Activated naive CD4-positive, alpha-beta T cell treated with anti-CD3 and anti-CD28 coated beads, Interleukin-2, amount 50 U/mL, for 72 hours (primary cell): ENCODE measurements around the gene RIN3. TPM values are rescaled to one million over a fixed set of nuclear protein-coding genes. Genes with fewer than 3 reads are reported as not detected.

Source experiments
- ATAC-seq, 2 donors: fragments of 150-1000 bp; cut with Tn5 transposase; 2 replicates each; pipeline ENCODE4 v1.10.0; 2021; ENCODE audit warnings: mild to moderate bottlenecking in 2 of 2, moderate library complexity in 2 of 2
- DNase-seq, 2 donors: peaks; one replicate each; pipeline ENCODE4 v3.0.0; 2021 to 2022; ENCODE audit warnings: low spot score in 2 of 2
- H3K27ac Mint-ChIP-seq, 2 donors: one replicate each; pipeline ENCODE4 v1.8.0; 2022; ENCODE audit warnings: mild to moderate bottlenecking in 2 of 2, mixed read lengths in 2 of 2
- H3K36me3 Mint-ChIP-seq, 2 donors: one replicate each; pipeline ENCODE4 v1.8.0; 2022; ENCODE audit warnings: mixed read lengths in 2 of 2
- H3K9me3 Mint-ChIP-seq, 2 donors: one replicate each; pipeline ENCODE4 v1.8.0; 2022; ENCODE audit warnings: mixed read lengths in 2 of 2
- total RNA-seq, 2 donors: library from RNA; stranded (reverse); gene quantifications; one replicate each; pipeline ENCODE4 v1.2.3, GENCODE V29; 2022

The RIN3 gene
- total RNA-seq, 2 donors from 2014 or later, result 21.1 to 27.9 TPM

DNA sequence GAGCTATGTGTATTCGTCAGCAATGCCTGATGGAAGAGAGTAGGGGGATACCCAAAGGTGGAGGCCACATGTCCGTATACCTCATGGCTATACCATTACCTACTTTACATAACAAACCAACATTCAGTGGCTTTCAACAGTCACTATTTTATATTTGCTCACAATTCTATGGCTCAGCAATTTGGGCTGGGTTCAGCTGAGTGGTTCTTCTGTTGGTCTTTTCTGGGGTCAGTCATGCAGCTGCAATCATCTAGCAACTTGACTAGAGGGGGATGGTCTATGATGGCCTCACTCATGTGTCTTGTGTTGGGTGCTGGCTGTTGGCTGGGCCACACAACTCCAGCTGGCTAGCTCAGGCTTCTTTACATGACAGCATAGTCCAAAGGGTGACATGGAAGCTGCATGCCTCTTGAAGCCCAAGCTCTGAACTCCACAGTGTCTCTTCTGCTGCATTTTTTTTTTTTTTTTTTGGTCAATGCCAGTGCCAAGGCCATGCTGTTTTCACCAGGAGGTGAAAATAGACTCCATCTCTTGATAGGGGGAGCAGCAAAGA lies 53.7 kb downstream of the RIN3 start:
- H3K9me3 Mint-ChIP-seq, result peaks cover 7 to 11% of the 10 kb centered on the region in 2 donors
- DNase-seq (no peak), ATAC-seq (no peak)
- no peak overlapping the region for H3K27ac Mint-ChIP-seq
- peaks cover 15 to 39% of the 10 kb centered on the region in 2 donors for H3K36me3 Mint-ChIP-seq

DNA sequence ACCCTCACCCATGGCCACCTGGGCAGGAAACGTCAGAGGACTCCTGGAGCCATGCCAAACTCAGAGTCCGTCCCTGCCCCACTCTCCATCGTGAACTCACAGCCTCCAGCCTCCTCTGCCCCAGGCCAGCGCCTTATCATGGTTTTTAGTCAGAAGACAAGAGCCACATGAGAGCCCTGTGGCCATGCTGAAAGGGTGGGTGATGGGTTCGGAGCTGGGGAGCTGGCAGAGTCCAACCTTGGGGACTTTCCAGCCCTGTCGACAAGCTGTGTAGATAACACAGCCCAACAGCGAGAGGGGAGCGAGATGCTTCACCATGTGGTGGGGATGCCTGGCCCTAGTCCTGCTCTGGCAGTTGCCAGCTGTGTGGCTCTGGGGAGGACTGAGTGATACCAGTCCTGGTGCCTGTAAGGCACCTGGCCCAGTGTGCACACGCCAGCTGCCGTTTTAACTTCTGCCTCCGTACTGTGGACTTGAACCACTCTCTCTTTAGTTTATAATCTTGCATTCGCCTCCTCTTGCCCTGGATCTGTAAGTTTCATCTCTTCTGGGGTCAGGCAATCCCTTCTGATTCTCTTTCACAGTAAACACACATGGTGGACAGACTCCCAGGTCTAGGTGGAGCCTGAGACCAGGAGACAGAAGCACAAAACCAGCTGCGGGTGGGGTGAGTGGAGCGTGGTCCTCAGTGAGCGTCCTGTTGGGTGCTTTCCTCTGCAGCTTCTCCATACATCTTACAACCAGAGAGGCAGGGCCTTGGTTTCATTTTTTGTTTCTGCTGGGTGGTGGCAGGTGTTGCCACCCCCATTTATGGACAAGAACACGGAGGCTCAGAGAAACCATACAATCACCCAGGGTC lies 55.3 kb downstream of the RIN3 start:
- ATAC-seq, result peak; percentile 74 to 87
- Mint-ChIP-seq H3K36me3 (peaks cover 15 to 39% of the 10 kb centered on the region in 2 donors), H3K27ac (peak overlapping the region; percentile 11 to 32), H3K9me3 (peaks cover 7 to 11% of the 10 kb centered on the region in 2 donors)
- no peak for DNase-seq

DNA sequence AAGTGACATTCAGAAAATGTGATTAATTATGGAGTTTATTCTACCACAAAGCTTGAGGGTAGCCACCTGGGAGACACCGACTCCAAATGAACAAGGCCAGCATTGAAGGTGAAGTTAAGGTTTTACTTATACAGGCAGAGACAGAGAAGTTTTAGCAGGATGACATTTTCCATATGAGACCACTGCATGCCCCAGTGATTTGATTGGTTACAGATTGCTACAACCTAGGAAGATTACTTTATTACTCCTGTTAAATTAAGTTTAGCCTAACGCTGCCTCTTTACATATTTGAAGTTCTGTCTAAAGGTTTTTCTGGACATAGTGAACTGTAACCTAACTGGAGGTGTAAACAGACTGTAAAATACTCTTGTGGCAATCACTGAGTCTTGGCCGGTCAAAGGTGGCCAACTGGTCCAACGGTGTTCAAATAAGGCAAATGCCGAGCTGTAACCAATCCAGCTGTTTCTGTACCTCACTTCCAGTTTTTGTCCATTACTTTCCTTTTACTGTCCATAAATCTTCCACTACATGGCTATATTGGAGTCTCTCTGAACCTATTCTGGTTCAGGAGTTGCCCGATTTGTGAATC lies 57.2 kb downstream of the RIN3 start:
- Mint-ChIP-seq H3K36me3 (peaks cover 15 to 37% of the 10 kb centered on the region in 2 donors), H3K9me3 (peaks cover 7 to 11% of the 10 kb centered on the region in 2 donors), H3K27ac (no peak overlapping the region)
- no peak for DNase-seq
- no peak for ATAC-seq

DNA sequence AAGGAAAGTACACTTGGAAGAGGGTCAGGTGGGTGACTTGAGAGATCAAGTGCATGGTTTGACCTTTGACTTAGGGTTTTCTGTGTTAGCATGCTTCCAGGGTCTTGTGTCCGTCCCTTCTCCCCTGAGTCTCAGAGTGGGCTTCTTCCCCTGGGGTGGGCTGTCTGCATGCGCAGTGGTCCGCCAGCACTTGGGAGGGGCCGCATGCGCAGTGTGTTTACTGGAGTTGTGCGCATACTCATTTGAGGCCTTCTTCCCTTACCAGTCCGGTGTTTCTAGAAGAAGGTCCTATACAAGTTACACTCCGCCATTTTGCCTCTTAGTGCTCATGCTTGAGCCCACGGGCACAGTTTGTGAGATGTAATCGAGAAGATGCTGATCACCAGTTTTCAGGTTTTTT lies 58.5 kb downstream of the RIN3 start:
- peaks cover 6 to 25% of the 10 kb centered on the region in 2 donors for H3K36me3 Mint-ChIP-seq
- H3K27ac Mint-ChIP-seq, result no peak overlapping the region
- ATAC-seq, result no peak

DNA sequence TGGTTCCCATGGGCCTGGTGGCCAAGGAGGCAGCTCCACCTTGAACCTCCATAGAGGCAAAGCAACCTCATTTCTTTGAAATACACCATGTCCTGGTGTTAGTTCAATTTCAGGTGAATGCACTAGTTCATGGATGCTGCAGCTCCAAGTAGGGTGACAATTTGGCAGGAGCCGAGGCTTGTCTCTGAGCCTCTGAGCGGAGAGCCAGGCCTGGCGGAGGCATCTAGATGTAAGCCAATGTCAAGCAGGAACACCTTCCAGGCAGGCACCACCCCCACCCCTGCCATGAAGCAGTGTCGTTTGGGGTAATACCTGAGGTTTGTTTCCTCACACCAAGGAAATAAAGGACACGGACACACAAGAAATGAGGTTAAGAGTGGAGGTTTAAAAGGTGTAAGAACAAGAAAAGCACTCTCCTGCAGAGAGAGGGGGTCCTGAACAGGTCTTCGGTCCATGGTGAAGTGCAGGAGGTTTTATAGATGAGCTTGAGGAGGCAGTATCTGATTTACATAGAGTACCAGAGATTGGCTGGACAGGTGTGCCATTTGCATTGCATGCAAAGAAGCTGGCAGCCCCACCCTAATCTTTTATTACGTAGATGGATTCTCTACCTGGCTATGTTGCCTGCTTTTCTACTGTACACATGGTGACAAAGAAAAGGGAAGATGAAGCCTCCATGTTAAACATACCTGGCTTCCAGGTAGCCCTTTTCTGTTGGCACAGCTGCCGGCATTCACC lies 60.3 kb downstream of the RIN3 start:
- Mint-ChIP-seq H3K36me3 (peaks cover 0 to 18% of the 10 kb centered on the region in 2 donors), H3K27ac (no peak overlapping the region), H3K9me3 (no peaks in the 10 kb centered on the region)
- ATAC-seq (no peak), DNase-seq (no peak)

More for the DNA sequence above, 58.5 kb downstream of the RIN3 start:
- H3K9me3 Mint-ChIP-seq, result peaks cover 4% of the 10 kb centered on the region in 2 donors
- DNase-seq, result no peak

DNA sequence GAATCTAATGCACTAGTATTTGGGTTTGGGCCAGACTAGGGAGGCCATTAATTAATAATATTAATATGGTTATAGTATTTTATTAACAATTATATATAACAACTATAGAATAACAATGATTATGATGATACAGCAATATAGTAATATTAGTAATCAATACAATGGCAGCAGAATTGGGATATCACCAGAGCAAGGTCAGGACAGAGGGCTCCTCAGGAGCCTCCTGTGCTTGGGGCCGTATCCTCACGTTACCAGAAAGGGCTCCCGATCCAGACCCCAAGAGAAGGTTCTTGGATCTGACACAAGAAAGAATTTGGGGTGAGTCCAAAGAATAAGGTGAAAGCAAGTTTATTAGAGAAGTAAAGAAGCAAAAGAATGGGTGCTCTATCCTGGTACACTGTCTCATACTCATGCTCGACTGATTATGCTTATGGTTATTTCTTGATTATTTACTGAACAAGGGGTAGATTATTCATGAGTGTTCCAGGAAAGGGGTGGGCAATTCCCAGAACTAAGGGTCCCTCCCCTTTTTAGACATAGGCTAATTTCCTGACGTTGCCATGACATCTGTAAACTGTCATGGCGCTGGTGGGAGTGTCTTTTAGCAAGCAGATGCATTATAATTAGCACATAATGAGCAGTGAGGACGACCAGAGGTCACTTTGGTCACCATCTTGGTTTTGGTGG lies 61.6 kb downstream of the RIN3 start:
- ATAC-seq (no peak), DNase-seq (no peak)
- no peaks in the 10 kb centered on the region for H3K9me3 Mint-ChIP-seq
- peaks cover 6 to 22% of the 10 kb centered on the region in 2 donors for H3K36me3 Mint-ChIP-seq
- no peak overlapping the region for H3K27ac Mint-ChIP-seq

DNA sequence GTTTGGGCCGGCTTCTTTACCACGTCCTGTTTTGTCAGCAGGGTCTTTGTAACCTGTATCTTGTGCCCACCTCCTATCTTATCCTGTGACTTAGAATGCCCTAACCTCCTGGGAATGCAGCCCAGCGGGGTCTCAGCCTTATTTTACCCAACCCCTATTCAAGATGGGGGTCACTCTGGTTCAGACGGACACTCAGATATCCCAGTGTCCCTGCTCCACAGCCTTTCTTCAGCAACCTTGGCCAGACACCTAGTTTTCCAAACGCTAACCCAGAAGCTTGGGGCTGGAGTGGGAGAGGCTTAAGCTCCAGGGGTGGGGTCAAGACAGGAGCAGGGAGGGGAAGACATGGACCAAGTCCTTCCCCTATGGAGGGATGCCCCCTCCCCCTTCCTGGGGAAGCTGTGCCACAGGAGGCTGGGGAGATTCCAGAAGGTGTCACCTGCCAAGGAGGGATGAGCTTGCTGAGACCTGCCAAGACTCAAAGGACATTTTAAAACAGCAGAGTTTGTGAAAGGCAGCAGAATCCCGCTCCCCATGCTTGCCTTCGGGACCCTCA lies 62.2 kb downstream of the RIN3 start:
- DNase-seq (no peak), ATAC-seq (no peak)
- Mint-ChIP-seq H3K36me3 (peaks cover 6 to 27% of the 10 kb centered on the region in 2 donors), H3K27ac (no peak overlapping the region), H3K9me3 (no peaks in the 10 kb centered on the region)

DNA sequence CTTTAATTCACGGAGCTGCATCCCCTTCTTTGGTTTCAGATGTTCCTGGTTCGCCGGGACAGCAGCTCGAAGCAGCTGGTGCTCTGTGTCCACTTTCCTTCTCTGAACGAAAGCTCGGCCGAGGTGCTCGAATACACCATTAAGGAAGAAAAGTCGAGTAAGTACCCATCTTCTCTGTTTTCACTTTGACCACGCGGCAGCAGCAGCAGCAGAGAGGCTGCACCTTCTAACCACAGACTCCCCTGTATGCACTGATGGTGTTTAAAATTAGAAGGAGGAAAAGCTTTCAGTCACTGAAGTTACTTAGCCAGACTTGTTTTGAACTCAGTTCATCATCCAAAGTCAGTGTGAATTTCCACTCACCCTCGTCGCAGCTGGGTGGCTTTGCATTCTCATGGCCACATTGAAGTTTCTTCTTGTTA lies 63.8 kb downstream of the RIN3 start:
- Mint-ChIP-seq H3K9me3 (no peaks in the 10 kb centered on the region), H3K36me3 (peaks cover 6 to 27% of the 10 kb centered on the region in 2 donors), H3K27ac (no peak overlapping the region)
- DNase-seq (peak in 1 of 2 donors; percentile 31), ATAC-seq (peak; percentile 80 to 88)

DNA sequence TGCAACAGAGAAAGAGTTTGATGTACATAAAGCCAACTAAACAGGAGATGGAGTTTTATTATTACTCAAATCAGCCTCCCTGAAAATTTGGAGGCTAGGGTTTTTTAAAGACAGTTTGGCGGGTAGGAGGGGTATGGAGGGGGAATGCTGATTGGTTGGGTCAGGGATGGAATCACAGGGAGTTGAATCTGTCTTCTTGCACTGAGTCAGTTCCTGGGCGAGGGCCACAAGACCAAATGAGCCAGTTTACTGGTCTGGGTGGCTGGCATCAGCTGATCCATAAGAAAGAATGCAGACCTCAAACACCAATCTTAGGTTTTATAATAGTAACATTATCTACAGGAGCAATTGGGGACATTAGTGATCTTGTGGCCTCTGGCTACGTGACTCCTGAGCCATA lies 64.9 kb downstream of the RIN3 start:
- peaks cover 0 to 7% of the 10 kb centered on the region in 2 donors for H3K9me3 Mint-ChIP-seq
- no peak overlapping the region for H3K27ac Mint-ChIP-seq
- ATAC-seq (no peak), DNase-seq (no peak)
- peaks cover 15 to 38% of the 10 kb centered on the region in 2 donors for H3K36me3 Mint-ChIP-seq

DNA sequence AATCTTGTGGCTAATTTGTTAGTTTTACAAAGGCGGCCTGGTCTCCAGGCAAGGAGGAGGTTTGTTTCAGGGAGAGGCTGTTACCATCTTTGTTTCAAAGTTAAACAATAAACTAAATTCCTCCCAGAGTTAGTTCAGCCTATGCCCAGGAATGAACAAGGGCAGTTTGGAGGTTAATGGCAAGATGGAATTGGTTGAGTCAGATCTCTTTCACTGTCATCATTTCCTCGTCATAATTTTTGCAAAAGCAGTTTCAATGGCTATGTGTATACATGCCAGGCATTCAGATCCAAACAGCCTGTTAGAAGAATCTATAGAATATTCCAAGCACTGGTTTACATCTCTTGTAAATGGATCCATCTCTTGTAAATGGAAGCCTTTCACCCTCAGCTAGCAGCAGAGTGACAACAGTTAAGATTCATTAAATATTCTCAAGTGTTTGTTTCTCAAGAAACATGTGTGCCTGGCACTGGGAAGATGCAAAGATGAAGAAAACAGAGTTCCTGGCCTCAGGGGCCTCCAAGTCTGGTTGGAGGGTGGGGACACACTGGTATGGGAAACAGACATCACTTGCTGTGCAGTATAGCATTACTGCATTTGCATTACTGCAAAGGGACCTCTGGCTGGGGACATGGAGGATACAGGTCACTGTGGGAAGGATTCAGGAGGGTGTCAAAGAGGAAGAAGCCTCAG lies 65.8 kb downstream of the RIN3 start:
- peaks cover 15 to 46% of the 10 kb centered on the region in 2 donors for H3K36me3 Mint-ChIP-seq
- no peak for DNase-seq
- H3K27ac Mint-ChIP-seq, result peak overlapping the region in 1 of 2 donors; percentile 39
- no peak for ATAC-seq
- H3K9me3 Mint-ChIP-seq, result peaks cover 0 to 7% of the 10 kb centered on the region in 2 donors

DNA sequence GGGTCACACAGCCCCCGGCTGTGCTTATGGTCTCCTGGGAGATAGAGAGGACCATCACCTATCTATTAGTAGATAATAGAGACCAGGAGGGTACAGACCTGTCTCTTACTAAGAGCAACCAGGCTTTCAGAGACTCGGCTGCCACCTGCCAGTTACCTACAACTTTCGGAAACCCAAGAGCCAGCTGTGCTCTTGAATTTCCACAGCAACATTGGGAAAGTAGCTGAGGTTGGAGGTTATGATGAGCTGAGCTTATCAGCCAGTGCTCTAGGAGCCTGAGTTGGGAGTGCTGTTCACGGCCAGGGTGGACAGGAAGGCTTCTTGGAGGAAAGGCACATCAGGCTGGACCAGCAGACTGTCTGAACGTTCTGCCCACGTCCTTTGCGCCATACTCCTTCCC lies 67.6 kb downstream of the RIN3 start:
- H3K36me3 Mint-ChIP-seq, result peaks cover 15 to 46% of the 10 kb centered on the region in 2 donors
- DNase-seq, result no peak
- ATAC-seq, result no peak
- H3K9me3 Mint-ChIP-seq, result peaks cover 0 to 7% of the 10 kb centered on the region in 2 donors
- H3K27ac Mint-ChIP-seq, result no peak overlapping the region

DNA sequence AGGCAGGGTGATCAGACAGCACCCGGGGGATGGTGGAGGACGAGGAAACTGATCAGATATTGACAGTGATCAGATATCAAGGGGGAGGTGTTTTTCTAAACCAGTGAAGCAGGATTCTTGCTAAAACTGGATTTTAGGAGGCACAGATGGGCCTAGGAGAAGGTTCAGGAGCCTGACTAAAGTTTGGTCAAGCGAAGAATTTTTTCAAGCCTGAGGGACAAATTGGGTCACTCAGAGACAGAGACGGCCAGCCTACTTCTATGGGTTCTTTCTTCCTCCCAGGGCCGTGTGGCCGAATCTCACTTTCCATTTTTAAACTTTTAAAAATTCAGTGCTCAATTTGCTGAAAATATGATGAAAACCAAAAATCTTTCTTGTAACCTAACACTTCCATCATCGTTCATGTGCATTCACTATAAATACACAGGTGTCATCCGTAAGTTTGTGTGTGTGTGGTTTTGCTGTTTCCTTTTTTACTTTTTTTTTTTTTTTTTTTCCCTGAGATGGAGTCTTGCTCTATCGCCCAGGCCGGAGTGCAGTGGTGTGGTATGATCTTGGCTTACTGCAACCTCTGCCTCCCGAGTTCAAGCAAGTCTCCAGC lies 68.5 kb downstream of the RIN3 start:
- ATAC-seq, result no peak
- Mint-ChIP-seq H3K36me3 (peaks cover 20 to 46% of the 10 kb centered on the region in 2 donors), H3K27ac (no peak overlapping the region), H3K9me3 (peaks cover 0 to 7% of the 10 kb centered on the region in 2 donors)
- DNase-seq, result no peak

DNA sequence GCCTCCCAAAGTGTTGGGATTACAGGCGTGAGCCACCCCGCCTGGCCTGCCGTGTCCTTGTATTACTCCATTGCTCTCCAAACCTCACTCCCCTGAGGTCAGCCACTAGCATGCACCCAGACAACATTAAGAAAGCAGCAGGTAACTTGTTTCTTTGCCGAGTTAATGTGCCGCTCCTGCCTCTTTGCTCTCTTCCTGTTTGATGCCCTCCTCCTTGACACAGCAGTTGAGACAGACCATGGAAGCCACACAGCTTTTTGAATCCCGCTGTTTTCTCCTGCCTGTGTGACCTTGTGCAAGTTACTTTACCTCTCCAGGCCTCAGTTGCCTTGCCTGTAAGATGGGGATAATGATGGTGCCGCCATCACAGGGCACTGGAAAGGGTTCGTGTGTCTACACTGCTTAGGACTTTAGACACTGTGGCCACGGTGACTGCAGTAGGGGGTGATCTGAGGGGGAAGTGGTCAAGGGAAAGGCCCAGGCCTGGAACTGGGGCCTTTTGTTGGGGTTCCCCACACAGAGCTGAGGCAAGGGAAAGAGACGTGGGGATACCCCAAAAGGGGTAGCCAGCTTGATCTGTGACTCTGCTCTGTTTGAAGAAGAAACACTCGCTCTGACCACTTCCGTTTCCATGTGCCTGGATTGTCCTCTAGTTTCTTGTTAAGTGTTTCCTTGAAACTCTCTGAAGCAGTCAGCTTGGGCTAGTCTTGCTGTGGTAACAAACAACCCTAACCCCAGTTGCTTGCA lies 69.3 kb downstream of the RIN3 start:
- Mint-ChIP-seq H3K27ac (peak overlapping the region in 1 of 2 donors; percentile 41), H3K9me3 (peaks cover 0 to 7% of the 10 kb centered on the region in 2 donors), H3K36me3 (peaks cover 23 to 41% of the 10 kb centered on the region in 2 donors)
- ATAC-seq, result peak; percentile 12 to 88
- DNase-seq, result peak in 1 of 2 donors; percentile 82

DNA sequence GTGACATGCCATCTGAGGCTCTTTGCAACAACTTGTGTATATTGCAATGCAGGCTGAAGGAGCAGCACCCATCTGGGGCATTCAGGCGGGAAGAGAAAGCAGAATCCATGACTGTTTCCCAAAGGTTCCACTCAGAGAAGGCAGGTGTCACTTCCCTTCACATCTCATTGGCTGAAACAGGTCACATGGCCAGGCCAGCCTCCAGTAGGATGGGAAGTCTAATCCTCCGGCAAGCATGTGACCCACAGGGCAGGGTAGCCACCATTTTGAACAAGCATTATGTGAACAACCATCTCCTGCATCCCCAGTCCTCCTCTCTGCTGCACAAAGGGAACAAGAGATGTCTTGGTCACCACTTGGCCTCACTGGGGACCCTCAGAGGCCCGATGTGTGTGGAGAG lies 70.6 kb downstream of the RIN3 start:
- H3K36me3 Mint-ChIP-seq, result peaks cover 22 to 34% of the 10 kb centered on the region in 2 donors
- ATAC-seq, result no peak
- peaks cover 0 to 7% of the 10 kb centered on the region in 2 donors for H3K9me3 Mint-ChIP-seq
- DNase-seq, result no peak
- no peak overlapping the region for H3K27ac Mint-ChIP-seq
